Peyer's patch (tissue), 4 donors: ENCODE measurements around the gene STATH.

Experiments used
- POLR2A ChIP-seq, 2 donors: fragments of 450-650 bp; IDR thresholded peaks; one replicate each; pipeline ENCODE4 v1.5.1; 2017; ENCODE audit warnings: antibody characterized with exemption in 2 of 2, mild to moderate bottlenecking in 2 of 2, moderate library complexity in 2 of 2
- TF ChIP-seq, protein P1 (sequence below), 6 experiments: fragments of 450-650 bp in 4 of 6; fragments of 200-600 bp in 2 of 6; sonication (generic) in 1 of 6; IDR thresholded peaks; one replicate each; pipeline ENCODE4 v1.5.1; 2017 to 2019; ENCODE audit warnings: antibody characterized with exemption in 6 of 6, mild to moderate bottlenecking in 3 of 6, moderate library complexity in 1 of 6

DNA sequence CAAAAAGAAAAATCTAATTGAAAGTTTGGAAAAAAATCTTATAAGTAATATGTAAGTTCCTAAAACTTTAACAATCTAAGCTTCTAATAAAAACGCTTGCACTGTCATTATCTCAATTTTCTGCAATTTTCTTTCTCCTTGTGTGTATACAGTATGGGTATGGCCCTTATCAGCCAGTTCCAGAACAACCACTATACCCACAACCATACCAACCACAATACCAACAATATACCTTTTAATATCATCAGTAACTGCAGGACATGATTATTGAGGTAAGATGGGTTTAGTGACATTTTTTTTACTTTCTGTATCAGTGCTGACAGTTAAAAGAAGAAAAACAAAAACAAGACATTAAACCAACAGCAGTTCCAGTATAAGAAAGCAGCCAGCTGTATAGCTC, 4.9 kb downstream of the STATH start:
- TF ChIP-seq POLR2A (IDR thresholded peaks at IDR 0.05), result no peak
- TF ChIP-seq, protein P1, sequence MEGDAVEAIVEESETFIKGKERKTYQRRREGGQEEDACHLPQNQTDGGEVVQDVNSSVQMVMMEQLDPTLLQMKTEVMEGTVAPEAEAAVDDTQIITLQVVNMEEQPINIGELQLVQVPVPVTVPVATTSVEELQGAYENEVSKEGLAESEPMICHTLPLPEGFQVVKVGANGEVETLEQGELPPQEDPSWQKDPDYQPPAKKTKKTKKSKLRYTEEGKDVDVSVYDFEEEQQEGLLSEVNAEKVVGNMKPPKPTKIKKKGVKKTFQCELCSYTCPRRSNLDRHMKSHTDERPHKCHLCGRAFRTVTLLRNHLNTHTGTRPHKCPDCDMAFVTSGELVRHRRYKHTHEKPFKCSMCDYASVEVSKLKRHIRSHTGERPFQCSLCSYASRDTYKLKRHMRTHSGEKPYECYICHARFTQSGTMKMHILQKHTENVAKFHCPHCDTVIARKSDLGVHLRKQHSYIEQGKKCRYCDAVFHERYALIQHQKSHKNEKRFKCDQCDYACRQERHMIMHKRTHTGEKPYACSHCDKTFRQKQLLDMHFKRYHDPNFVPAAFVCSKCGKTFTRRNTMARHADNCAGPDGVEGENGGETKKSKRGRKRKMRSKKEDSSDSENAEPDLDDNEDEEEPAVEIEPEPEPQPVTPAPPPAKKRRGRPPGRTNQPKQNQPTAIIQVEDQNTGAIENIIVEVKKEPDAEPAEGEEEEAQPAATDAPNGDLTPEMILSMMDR (IDR thresholded peaks at IDR 0.05), result no peak
